Measurements from ENCODE around the gene FOXI2.

The FOXI2 gene

GRCh38 chr10:127774766-127775559 lies 38.0 kb downstream of the FOXI2 start:
- no peak for TF ChIP-seq CTCF (conservative IDR thresholded peaks at IDR 0.05)
- no peak overlapping the region for H3K27ac ChIP-seq

- no peak for TF ChIP-seq CTCF (conservative IDR thresholded peaks at IDR 0.05)
Measured at GRCh38 chr10:127776816-127777215, 39.8 kb downstream of the FOXI2 start.

GRCh38 chr10:127781412-127781811 lies 44.4 kb downstream of the FOXI2 start:
- TF ChIP-seq CTCF (conservative IDR thresholded peaks at IDR 0.05): no peak
- no peak overlapping the region for H3K27ac ChIP-seq

More at GRCh38 chr10:127776816-127777215, 39.8 kb downstream of the FOXI2 start:
- H3K27ac ChIP-seq: no peak overlapping the region

- no peak for TF ChIP-seq CTCF (conservative IDR thresholded peaks at IDR 0.05)
- H3K27ac ChIP-seq: no peak overlapping the region
Measured at GRCh38 chr10:127787873-127788272, 50.9 kb downstream of the FOXI2 start.

- TF ChIP-seq CTCF (conservative IDR thresholded peaks at IDR 0.05): no peak
- H3K27ac ChIP-seq: no peak overlapping the region
Measured at GRCh38 chr10:127790066-127790624, 53.2 kb downstream of the FOXI2 start.

Data from VCaP (cell line).